WI38 (cell line): ENCODE measurements around the gene PTBP3.

ENCODE experiments used
- H3K4me3 ChIP-seq: 2 replicates; pipeline ENCODE4 v1.5.1; 2011; ENCODE audit warnings: low read depth, mild to moderate bottlenecking, control low read depth, low read length
- TF ChIP-seq, protein P1 (sequence below): IDR thresholded peaks from 2 replicates; pipeline ENCODE4 v1.5.1; 2012; ENCODE audit warnings: low read depth, mild to moderate bottlenecking, control low read depth, low read length

Gene PTBP3

DNA sequence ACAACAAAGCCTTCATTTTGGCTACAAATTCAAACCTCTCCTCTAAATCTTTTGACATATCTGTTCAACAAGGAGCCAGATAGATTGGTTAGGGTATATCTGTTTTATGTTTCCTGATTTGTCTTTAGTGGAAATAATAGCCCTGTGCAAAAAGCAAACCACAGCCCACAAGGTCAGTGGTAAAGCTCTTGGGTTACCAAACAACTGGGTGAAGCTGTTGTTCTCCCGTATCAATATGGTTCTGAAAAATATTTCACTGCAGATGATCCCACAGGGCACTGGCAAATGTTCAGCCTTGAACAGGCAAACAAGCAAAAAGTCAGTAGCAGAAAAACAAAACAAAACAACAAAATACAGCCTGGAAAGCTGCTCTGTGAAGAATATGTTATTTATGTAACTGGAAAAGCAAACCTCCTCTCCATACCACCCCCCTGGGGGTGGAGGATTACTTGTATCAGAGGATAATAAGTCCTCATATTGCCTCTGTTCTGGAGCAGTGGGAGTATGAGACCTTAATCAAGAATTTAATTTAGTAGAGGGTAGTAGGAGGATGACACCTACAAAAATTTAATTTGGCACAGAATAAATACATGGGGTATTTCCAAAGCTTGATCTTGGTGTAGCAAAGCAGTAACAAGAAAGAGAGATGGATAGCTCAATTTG lies 20.8 kb upstream of the PTBP3 start:
- TF ChIP-seq, protein P1, sequence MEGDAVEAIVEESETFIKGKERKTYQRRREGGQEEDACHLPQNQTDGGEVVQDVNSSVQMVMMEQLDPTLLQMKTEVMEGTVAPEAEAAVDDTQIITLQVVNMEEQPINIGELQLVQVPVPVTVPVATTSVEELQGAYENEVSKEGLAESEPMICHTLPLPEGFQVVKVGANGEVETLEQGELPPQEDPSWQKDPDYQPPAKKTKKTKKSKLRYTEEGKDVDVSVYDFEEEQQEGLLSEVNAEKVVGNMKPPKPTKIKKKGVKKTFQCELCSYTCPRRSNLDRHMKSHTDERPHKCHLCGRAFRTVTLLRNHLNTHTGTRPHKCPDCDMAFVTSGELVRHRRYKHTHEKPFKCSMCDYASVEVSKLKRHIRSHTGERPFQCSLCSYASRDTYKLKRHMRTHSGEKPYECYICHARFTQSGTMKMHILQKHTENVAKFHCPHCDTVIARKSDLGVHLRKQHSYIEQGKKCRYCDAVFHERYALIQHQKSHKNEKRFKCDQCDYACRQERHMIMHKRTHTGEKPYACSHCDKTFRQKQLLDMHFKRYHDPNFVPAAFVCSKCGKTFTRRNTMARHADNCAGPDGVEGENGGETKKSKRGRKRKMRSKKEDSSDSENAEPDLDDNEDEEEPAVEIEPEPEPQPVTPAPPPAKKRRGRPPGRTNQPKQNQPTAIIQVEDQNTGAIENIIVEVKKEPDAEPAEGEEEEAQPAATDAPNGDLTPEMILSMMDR: no peak
- H3K4me3 ChIP-seq: no peak overlapping the region

DNA sequence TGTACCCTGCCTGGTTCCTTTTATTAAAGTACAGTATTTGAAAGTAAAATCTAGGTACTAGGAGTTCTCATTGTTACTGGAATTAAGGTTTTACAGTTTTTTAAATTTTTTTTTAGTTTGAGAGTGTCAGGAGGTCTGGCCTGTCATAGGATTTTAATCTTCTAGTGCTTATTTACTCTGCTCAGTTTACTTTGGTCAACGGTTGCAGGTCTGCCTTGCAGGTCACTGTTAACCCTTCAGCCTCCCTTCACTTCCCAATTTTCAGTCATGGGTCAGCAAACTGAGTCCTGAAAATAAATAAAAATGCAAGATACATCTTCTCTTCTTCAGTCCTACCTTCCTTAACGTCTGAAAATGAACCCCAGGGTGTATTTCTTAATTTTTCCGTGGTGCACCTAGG lies 18.8 kb upstream of the PTBP3 start:
- TF ChIP-seq, protein P1: no peak
- no peak overlapping the region for H3K4me3 ChIP-seq

DNA sequence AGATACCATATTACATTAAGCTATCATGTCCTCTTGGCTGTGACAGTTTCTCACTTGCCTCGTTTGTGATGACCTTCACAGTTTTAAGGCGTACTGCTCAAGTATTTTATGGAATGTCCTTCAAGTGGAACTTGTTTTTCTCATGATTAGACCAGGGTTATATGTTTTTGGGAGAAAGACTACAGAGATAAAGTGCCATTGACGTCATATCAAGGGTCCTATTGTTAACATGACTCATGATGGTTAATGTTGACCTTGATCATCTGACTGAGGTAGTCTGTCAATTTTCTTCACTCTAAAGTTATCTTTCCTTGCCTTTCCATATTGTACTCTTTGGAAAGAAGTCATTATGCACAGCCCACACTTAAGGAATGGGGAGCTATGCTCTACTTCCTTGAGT lies 17.8 kb upstream of the PTBP3 start:
- TF ChIP-seq, protein P1: no peak
- no peak overlapping the region for H3K4me3 ChIP-seq

DNA sequence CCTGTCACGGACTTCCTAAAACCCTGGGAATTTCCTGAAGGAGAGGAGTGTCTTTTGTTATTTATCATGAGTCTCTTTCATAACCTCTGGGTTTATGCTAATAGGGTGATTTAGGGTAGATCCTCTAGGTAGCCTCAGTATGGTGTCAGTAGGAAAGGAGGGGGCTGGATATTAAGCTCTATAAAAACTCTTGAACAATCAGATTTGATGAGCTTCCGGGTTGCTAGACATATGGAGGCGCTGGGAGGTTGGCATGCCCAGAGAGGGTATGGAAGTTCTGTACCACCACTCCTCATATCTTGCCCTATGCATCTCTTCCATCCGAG lies 15.6 kb upstream of the PTBP3 start:
- H3K4me3 ChIP-seq: no peak overlapping the region; the same call in 1 of the 2 replicates
- TF ChIP-seq, protein P1: no peak

DNA sequence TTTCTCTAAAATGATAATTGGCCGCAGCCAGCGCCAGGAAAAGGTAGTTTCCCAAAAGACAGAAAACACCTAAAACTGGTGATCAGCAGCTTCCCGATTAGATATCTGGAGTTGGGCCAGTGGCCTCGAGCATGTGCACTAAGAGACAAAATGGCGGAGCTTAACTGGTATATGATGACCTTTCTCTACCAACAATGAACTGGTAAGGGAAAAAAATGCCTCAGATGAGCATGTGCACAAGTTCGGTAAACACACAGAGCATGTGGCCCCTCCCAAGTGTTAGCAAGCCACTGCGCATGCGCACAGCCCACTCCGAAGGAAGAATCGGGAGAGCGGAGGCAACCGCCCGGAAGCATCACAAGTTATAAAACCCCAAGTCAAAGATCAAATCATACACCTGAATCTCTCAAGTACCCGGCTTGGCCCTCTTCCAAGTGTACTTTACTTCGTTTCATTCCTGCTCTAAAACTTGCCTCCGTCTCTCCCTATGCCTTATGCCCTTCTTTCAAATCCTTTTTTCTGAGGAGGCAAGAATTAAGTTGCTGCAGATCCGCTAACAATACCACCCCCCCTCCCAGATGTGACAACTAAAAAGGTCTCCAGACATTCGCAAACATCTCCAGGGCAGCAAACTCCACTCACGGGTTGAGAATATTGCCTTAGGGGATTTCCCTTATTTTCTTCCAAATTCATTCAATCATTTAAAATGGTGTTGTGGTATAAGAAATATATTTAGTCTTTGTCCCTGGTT lies 15.0 kb upstream of the PTBP3 start:
- H3K4me3 ChIP-seq: peak overlapping the region; percentile 38
- TF ChIP-seq, protein P1: no peak

DNA sequence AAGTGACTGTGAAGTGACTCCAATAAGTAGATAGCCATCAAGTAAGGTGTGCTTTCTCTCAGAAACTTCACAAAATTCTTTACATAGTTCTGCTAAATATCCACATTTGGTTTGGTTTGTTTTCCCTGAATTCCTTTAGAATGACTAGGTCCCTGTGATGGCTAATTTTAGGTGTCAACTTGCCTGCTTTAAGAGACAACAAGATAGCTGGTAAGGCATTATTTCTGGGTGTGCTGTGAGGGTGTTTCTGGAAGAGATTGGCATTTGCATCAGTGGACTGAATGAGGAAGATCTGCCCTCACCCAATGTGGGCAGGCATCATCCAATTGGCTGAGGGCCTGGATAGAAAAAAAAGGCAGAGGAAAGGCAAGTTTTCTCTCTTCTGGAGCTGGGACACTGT lies 8.3 kb upstream of the PTBP3 start:
- TF ChIP-seq, protein P1: no peak

DNA sequence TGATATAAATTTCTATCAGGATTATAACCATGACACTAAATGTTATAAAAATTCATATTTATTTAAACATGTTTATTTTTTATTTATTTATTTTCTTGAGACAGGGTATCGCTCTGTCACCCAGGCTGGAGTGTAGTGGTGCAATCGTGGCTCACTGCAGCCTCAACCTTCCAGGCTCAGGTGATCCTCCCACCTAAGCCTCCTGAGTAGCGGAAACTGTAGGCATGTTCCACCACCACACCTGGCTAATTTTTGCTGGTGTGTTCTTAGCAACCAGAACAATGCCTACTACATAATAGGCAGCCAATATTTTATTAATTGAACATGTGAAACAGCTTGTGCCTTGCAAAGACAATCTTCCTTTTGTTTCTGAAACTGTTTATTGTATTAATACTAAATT lies 6.5 kb upstream of the PTBP3 start:
- no peak overlapping the region for H3K4me3 ChIP-seq
- TF ChIP-seq, protein P1: no peak

More for the DNA sequence above, 8.3 kb upstream of the PTBP3 start:
- no peak overlapping the region for H3K4me3 ChIP-seq
